ENCODE measurements around the gene ZBTB7C. TPM values are rescaled to one million over a fixed set of nuclear protein-coding genes. Genes with fewer than 3 reads are reported as not detected.

The ZBTB7C gene
- total RNA-seq, 1 experiment from 2014 or later = 0.33 TPM

GRCh38 chr18:48065601-48065995 lies 343.6 kb downstream of the ZBTB7C start:
- Histone ChIP-seq H3K14ac (ENCODE audit: insufficient read depth, low read length) (no peak overlapping the region), H2BK20ac (ENCODE audit: low read depth, low read length, poor library complexity, severe bottlenecking) (no peak overlapping the region), H2BK12ac (ENCODE audit: insufficient read length, low read depth, low read length) (no peak overlapping the region), H4K20me1 (ENCODE audit: control insufficient read depth, insufficient read depth, insufficient read length) (no peaks in the 10 kb centered on the region), H2AK5ac (ENCODE audit: insufficient read length, low read length) (no peak overlapping the region), H3K79me1 (ENCODE audit: insufficient read depth, low read depth, low read length, poor library complexity, severe bottlenecking) (no peaks in the 10 kb centered on the region), H4K5ac (ENCODE audit: insufficient read length, low read depth, low read length) (no peak overlapping the region), H3K9me3 (ENCODE audit: control insufficient read depth, low read depth, low read length) (no peaks in the 10 kb centered on the region), H4K91ac (ENCODE audit: insufficient read length, low read depth, low read length) (no peak overlapping the region), H3K4ac (ENCODE audit: low read depth, low read length) (no peak overlapping the region), H3K79me2 (ENCODE audit: insufficient read depth, low read length) (no peaks in the 10 kb centered on the region), H2AFZ (ENCODE audit: low read length) (no peak overlapping the region), H2BK5ac (ENCODE audit: insufficient read length, low read length) (no peak overlapping the region), H3T11ph (ENCODE audit: low read length) (no peak overlapping the region), H2BK120ac (ENCODE audit: low read depth, low read length, poor library complexity, severe bottlenecking) (no peak overlapping the region), H3K9ac (ENCODE audit: extremely low read depth, insufficient read length, low read length) (no peak overlapping the region), H3K23ac (ENCODE audit: insufficient read length, low read depth, low read length) (no peak overlapping the region), H3K56ac (ENCODE audit: insufficient read length, low read depth, low read length) (no peak overlapping the region), H3K18ac (ENCODE audit: insufficient read length, low read depth, low read length) (no peak overlapping the region), H3K4me2 (ENCODE audit: insufficient read depth, insufficient read length, low read length) (no peak overlapping the region), H3K4me1 (ENCODE audit: insufficient read depth, low read length) (no peaks in the 10 kb centered on the region), H3K23me2 (ENCODE audit: insufficient read length, low read depth, low read length, poor library complexity, severe bottlenecking) (no peaks in the 10 kb centered on the region), H4K8ac (replicated peaks; ENCODE audit: insufficient read length, low read depth, low read length) (no peak overlapping the region), H2BK15ac (ENCODE audit: low read depth, low read length) (no peak overlapping the region), H3K27ac (ENCODE audit: insufficient read length, low read depth, low read length) (no peak overlapping the region), H3K27me3 (ENCODE audit: insufficient read depth, low read length) (no peaks in the 10 kb centered on the region)
- no peak for TF ChIP-seq CTCF (conservative IDR thresholded peaks at IDR 0.05)
- Mint-ChIP-seq H3K27me3 (ENCODE audit: low read depth) (peaks cover 2% of the 10 kb centered on the region), H3K9me3 (no peaks in the 10 kb centered on the region), H3K27ac (no peak overlapping the region), H3K36me3 (ENCODE audit: insufficient read depth in 1 of 3, low read depth in 3 of 3) (no peaks in the 10 kb centered on the region; a peak in 1 of 7 replicates), H3K4me1 (peaks cover under 1 to 12% of the 10 kb centered on the region in 2 experiments), H3K4me3 (no peak overlapping the region)
- WGBS (ENCODE audit: extremely low coverage, insufficient read length, low lambda C conversion rate) = no CpG with 5 or more reads among the region's 3 CpGs
- DNase-seq = no peak

All from H9 (cell line).